Putamen (tissue), 1 donor: ENCODE results near the gene WNT9A.
"Not testable (repeated sequence)": the region's sequence is repeated elsewhere in the genome, so short reads cannot be mapped to it uniquely, and the experiment has no call there.

Experiments
- DNase-seq: peaks from one replicate; pipeline ENCODE4 v3.0.0-alpha.2; 2016; ENCODE audit warnings: low spot score

Gene WNT9A

GRCh38 chr1:227947676-227948492 lies at the start of gene WNT9A:
WNT9A (minus strand) TSS chr1:227947932; CDS start chr1:227947887, 45 bp downstream.
- DNase-seq = no peak

GRCh38 chr1:227996187-227996950 lies 48.6 kb upstream of the WNT9A start:
- DNase-seq = no peak

- DNase-seq = no peak
Observed at GRCh38 chr1:227994632-227995300, 47.0 kb upstream of the WNT9A start.

- no peak for DNase-seq
Observed at GRCh38 chr1:227987181-227987580, 39.4 kb upstream of the WNT9A start.

- not testable (repeated sequence) for DNase-seq
Observed at GRCh38 chr1:227975583-227976283, 28.0 kb upstream of the WNT9A start.

- not testable (repeated sequence) for DNase-seq
Observed at GRCh38 chr1:227973724-227974288, 26.1 kb upstream of the WNT9A start.

- DNase-seq = not testable (repeated sequence)
Observed at GRCh38 chr1:227972843-227973374, 25.2 kb upstream of the WNT9A start.

- not testable (repeated sequence) for DNase-seq
Observed at GRCh38 chr1:227972283-227972679, 24.5 kb upstream of the WNT9A start.

- DNase-seq = not testable (repeated sequence)
Observed at GRCh38 chr1:227971643-227972282, 24.0 kb upstream of the WNT9A start.

- not testable (repeated sequence) for DNase-seq
Observed at GRCh38 chr1:227971216-227971615, 23.5 kb upstream of the WNT9A start.

- not testable (repeated sequence) for DNase-seq
Observed at GRCh38 chr1:227970076-227970995, 22.6 kb upstream of the WNT9A start.

- DNase-seq = not testable (repeated sequence)
Observed at GRCh38 chr1:227967815-227968214, 20.1 kb upstream of the WNT9A start.

- DNase-seq = not testable (repeated sequence)
Observed at GRCh38 chr1:227966733-227967132, 19.0 kb upstream of the WNT9A start.

- no peak for DNase-seq
Observed at GRCh38 chr1:227961651-227962466, 14.1 kb upstream of the WNT9A start.

GRCh38 chr1:227959325-227959860 lies 11.7 kb upstream of the WNT9A start:
- no peak for DNase-seq

- DNase-seq = no peak
Observed at GRCh38 chr1:227958617-227959324, 11.0 kb upstream of the WNT9A start.

GRCh38 chr1:227955808-227956207 lies 8.1 kb upstream of the WNT9A start:
- DNase-seq = no peak
